ENCODE data around the gene LRRC8C.

The LRRC8C gene

DNA sequence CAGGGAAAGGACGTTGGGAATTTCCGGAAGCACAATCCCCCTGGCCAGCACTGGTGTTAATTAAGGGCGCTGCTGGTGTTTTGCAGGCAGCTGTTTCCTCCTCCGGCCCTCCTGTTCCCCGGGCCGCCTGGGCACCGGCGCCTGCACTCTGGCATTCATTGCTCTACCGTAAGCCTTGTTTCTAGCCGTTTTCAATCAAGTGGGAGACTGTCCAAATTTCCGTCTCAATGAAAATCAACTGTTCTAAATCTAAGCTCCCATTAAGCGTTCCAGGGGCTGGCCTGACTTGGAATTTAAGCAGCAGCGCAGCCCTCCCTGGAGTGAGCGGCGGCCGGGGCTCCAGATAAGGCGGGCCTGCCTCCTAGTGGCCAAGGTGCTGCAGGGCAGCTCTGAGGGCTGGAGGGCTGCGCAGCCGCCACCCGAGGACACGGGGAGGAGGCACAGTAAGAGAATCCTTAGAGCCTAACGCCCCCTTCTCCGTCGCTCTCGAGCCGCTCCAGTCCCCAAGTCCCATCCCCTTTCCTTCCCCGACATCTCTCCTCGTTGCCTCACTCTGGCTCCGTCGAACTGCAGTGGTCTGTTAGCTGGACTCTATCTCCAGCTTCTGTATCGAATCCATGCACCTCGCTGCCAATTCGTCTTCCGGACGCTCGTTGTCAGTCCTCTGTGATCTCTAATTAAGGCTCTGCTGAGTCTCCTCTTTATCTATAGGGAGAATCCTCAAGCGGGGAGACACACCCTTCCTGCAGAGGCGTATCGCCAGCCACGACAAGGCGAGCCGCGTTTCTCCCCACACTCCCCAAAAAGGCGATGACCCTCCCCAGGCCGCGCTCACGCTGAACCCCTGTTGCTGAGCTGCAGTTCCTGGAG, 130.1 kb downstream of the LRRC8C start:
- peak; percentile 69 for DNase-seq

DNA sequence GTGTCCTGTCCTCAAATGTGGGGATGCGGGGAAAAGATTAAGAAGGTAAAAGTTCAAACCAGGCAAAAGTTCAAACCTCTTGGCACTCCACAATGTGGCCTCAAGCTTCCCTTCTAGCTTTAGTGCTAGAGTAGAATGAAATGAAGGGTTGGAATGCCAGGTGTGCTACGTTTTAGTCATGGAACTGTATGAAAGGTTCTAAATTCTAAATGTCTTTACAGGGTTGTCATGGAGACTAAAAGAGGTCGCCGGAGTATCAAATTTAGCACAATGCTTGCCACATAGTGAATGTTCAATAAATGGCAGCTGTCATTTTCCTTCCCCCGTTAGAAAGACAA, 130.7 kb downstream of the LRRC8C start:
- DNase-seq, result no peak
- Histone ChIP-seq H3K36me3 (replicated peaks) (no peaks in the 10 kb centered on the region), H3K4me3 (ENCODE audit: low read depth, low read length) (peak overlapping the region; percentile 64), H3K27me3 (replicated peaks) (no peaks in the 10 kb centered on the region), H3K27ac (no peak overlapping the region)
- in situ Hi-C loops (cut with HindIII; ENCODE audit: low pct_ligation_motif_present, low sequenced_read_pairs), result no loop called here
- TF ChIP-seq, protein P1, sequence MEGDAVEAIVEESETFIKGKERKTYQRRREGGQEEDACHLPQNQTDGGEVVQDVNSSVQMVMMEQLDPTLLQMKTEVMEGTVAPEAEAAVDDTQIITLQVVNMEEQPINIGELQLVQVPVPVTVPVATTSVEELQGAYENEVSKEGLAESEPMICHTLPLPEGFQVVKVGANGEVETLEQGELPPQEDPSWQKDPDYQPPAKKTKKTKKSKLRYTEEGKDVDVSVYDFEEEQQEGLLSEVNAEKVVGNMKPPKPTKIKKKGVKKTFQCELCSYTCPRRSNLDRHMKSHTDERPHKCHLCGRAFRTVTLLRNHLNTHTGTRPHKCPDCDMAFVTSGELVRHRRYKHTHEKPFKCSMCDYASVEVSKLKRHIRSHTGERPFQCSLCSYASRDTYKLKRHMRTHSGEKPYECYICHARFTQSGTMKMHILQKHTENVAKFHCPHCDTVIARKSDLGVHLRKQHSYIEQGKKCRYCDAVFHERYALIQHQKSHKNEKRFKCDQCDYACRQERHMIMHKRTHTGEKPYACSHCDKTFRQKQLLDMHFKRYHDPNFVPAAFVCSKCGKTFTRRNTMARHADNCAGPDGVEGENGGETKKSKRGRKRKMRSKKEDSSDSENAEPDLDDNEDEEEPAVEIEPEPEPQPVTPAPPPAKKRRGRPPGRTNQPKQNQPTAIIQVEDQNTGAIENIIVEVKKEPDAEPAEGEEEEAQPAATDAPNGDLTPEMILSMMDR (IDR thresholded peaks at IDR 0.05; ENCODE audit: low read depth, low read length, missing control alignments), result no peak

More for the DNA sequence above, 130.1 kb downstream of the LRRC8C start:
- TF ChIP-seq, protein P1 (IDR thresholded peaks at IDR 0.05; ENCODE audit: low read depth, low read length, missing control alignments), result peak; percentile 99
- in situ Hi-C loops (cut with HindIII; ENCODE audit: low pct_ligation_motif_present, low sequenced_read_pairs), result no loop called here
- H3K4me3 ChIP-seq (ENCODE audit: low read depth, low read length), result peak overlapping the region; percentile 64
- no peak overlapping the region for H3K27ac ChIP-seq
- H3K27me3 ChIP-seq (replicated peaks), result no peaks in the 10 kb centered on the region
- H3K36me3 ChIP-seq (replicated peaks), result no peaks in the 10 kb centered on the region

DNA sequence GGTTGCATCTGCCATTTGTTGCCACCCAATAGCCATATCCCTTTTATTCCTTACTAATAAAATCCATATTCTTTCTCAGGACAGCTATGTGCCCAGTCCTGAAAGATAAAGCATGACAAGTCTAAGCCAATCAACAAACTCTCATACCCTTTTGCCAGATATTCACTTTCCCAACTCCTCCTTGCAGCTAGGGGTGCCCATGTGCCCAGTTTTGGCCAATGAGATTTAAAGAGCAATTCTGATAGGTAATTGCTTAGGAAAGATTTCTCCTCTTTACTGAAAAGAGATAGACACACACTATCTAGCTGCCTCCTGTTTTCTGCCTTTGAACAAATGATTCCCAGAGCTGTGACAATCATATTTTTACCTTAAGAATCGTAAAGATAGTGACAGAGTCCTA, 132.9 kb downstream of the LRRC8C start:
- TF ChIP-seq, protein P1 (IDR thresholded peaks at IDR 0.05; ENCODE audit: low read depth, low read length, missing control alignments), result no peak
- H3K27me3 ChIP-seq (replicated peaks), result no peaks in the 10 kb centered on the region
- in situ Hi-C loops (cut with HindIII; ENCODE audit: low pct_ligation_motif_present, low sequenced_read_pairs), result no loop called here
- DNase-seq, result no peak
- no peaks in the 10 kb centered on the region for H3K36me3 ChIP-seq (replicated peaks)
- no peak overlapping the region for H3K27ac ChIP-seq
- no peak overlapping the region for H3K4me3 ChIP-seq (ENCODE audit: low read depth, low read length)

DNA sequence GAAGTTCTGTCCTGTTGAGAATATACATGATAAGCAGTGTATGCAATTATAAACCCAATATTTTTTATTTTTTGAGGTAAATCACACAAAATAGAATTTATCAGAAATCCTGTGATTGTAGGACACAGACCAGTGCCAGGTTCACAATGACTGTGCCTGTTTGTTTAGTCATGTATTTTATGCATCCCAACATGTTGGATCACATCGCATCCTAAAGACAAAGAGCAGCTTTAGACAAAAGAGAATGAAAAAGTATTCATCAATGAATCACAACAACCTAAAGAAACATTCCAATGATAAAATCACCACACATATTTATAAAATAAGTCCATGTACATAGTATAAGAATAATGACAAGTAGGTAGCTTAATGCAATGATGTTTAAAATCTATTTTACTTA, 134.7 kb downstream of the LRRC8C start:
- DNase-seq, result no peak
- in situ Hi-C loops (cut with HindIII; ENCODE audit: low pct_ligation_motif_present, low sequenced_read_pairs), result no loop called here
- Histone ChIP-seq H3K4me3 (ENCODE audit: low read depth, low read length) (no peak overlapping the region), H3K27ac (no peak overlapping the region), H3K27me3 (replicated peaks) (no peaks in the 10 kb centered on the region), H3K36me3 (replicated peaks) (no peaks in the 10 kb centered on the region)
- TF ChIP-seq, protein P1 (IDR thresholded peaks at IDR 0.05; ENCODE audit: low read depth, low read length, missing control alignments), result no peak
